DMS79 (cell line): Measurements from ENCODE around the gene RIMS1.
"Not testable (repeated sequence)": the region's sequence is repeated elsewhere in the genome, so short reads cannot be mapped to it uniquely, and the experiment has no call there.

ENCODE experiments used
- DNase-seq: peaks from one replicate; lab custom pipeline; 2025; lab: John Stamatoyannopoulos, UW

Gene RIMS1

GRCh38 chr6:71983131-71983530 lies 96.8 kb downstream of the RIMS1 start:
- DNase-seq = no peak

GRCh38 chr6:71994705-71995271 lies 108.4 kb downstream of the RIMS1 start:
- DNase-seq = no peak

GRCh38 chr6:71997341-71997740 lies 111.0 kb downstream of the RIMS1 start:
- no peak for DNase-seq

- no peak for DNase-seq
These were observed 116.1 kb downstream of the RIMS1 start for GRCh38 chr6:72002415-72002814.

- not testable (repeated sequence) for DNase-seq
These were observed 120.2 kb downstream of the RIMS1 start for GRCh38 chr6:72006591-72006990.

- no peak for DNase-seq
These were observed 136.5 kb downstream of the RIMS1 start for GRCh38 chr6:72022830-72023229.

- DNase-seq = no peak
These were observed 145.1 kb downstream of the RIMS1 start for GRCh38 chr6:72031471-72031870.

- DNase-seq = no peak
These were observed 145.7 kb downstream of the RIMS1 start for GRCh38 chr6:72032086-72032485.

GRCh38 chr6:72035486-72035885 lies 149.1 kb downstream of the RIMS1 start:
- DNase-seq = no peak

GRCh38 chr6:72035966-72036365 lies 149.6 kb downstream of the RIMS1 start:
- no peak for DNase-seq

- no peak for DNase-seq
These were observed 150.7 kb downstream of the RIMS1 start for GRCh38 chr6:72037006-72037405.

- no peak for DNase-seq
These were observed 153.8 kb downstream of the RIMS1 start for GRCh38 chr6:72040111-72040510.

- DNase-seq = no peak
These were observed 155.7 kb downstream of the RIMS1 start for GRCh38 chr6:72042088-72042487.

- DNase-seq = no peak
These were observed 161.7 kb downstream of the RIMS1 start for GRCh38 chr6:72048080-72048479.

GRCh38 chr6:72049376-72049775 lies 163.0 kb downstream of the RIMS1 start:
- no peak for DNase-seq

GRCh38 chr6:72061286-72061685 lies 174.9 kb downstream of the RIMS1 start:
- no peak for DNase-seq

GRCh38 chr6:72064399-72064975 lies 178.1 kb downstream of the RIMS1 start:
- no peak for DNase-seq

GRCh38 chr6:72078096-72078495 lies 191.7 kb downstream of the RIMS1 start:
- DNase-seq = no peak

GRCh38 chr6:72080260-72080941 lies 194.1 kb downstream of the RIMS1 start:
- DNase-seq = no peak

- DNase-seq = no peak
These were observed 195.5 kb downstream of the RIMS1 start for GRCh38 chr6:72081871-72082270.

- no peak for DNase-seq
These were observed 197.6 kb downstream of the RIMS1 start for GRCh38 chr6:72083976-72084375.

GRCh38 chr6:72084992-72085569 lies 198.7 kb downstream of the RIMS1 start:
- DNase-seq = no peak

- DNase-seq = no peak
These were observed 208.2 kb downstream of the RIMS1 start for GRCh38 chr6:72094506-72094905.
